GM12892 (cell line): Measurements from ENCODE around the gene GALNT9.

ENCODE experiments used
- POLR2A ChIP-seq: IDR thresholded peaks from 2 replicates; pipeline ENCODE4 v1.6.1; 2011; ENCODE audit warnings: low read depth, low read length, control low read depth
- POLR2AphosphoS5 ChIP-seq: IDR thresholded peaks from 2 replicates; pipeline ENCODE4 v1.6.1; 2011; ENCODE audit warnings: low read depth, low read length, control low read depth
- TAF1 ChIP-seq: IDR thresholded peaks from 2 replicates; pipeline ENCODE4 v1.6.1; 2011; ENCODE audit warnings: low read depth, mild to moderate bottlenecking, control low read depth, low read length, borderline replicate concordance

GRCh38 chr12:132367852-132368251 lies 38.5 kb upstream of the GALNT9 start:
- TF ChIP-seq POLR2A (no peak), POLR2AphosphoS5 (no peak), TAF1 (no peak)
